GF-D8 (cell line): ENCODE measurements around the gene GPR135.

Source experiments
- DNase-seq: peaks from one replicate; lab custom pipeline; 2025; lab: John Stamatoyannopoulos, UW

Gene GPR135

GRCh38 chr14:59422069-59422881 lies 42.9 kb downstream of the GPR135 start:
- DNase-seq: no peak

GRCh38 chr14:59419303-59419702 lies 45.9 kb downstream of the GPR135 start:
- no peak for DNase-seq

GRCh38 chr14:59417311-59417710 lies 47.9 kb downstream of the GPR135 start:
- no peak for DNase-seq

- DNase-seq: no peak
Observed at GRCh38 chr14:59415836-59416602, 49.2 kb downstream of the GPR135 start.
